ENCODE data around the gene NUDT22.

The NUDT22 gene

GRCh38 chr11:64258946-64259532, 33.0 kb downstream of the NUDT22 start:
- no peak for DNase-seq

- no peak for DNase-seq
These were observed 33.5 kb downstream of the NUDT22 start for GRCh38 chr11:64259533-64260067.

- DNase-seq: no peak
These were observed 34.2 kb downstream of the NUDT22 start for GRCh38 chr11:64260147-64260708.

DNA sequence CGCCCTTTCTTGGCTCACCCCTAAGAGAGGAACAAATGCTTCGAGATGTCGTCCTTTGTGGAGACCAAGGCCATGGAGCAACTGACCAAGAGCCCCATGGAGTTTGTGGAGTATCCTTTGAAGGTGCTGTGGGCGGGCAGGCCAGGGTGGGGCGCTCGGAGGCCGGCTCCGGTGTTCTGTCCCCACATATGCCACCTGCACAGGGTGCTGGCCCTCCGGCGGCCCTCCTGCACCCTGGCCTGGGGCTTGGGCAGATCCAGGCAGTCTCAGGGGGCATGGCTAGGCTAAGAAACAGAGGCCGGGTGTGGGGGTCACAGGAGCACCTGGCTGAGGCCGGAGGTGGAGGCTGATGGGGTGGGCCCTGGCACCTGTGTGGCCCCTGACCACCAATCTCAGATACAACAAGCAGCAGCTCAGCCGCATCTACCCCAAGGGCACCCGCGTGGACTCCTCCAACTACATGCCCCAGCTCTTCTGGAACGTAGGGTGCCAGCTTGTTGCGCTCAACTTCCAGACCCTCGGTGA, 35.5 kb downstream of the NUDT22 start:
- DNase-seq: no peak

DNA sequence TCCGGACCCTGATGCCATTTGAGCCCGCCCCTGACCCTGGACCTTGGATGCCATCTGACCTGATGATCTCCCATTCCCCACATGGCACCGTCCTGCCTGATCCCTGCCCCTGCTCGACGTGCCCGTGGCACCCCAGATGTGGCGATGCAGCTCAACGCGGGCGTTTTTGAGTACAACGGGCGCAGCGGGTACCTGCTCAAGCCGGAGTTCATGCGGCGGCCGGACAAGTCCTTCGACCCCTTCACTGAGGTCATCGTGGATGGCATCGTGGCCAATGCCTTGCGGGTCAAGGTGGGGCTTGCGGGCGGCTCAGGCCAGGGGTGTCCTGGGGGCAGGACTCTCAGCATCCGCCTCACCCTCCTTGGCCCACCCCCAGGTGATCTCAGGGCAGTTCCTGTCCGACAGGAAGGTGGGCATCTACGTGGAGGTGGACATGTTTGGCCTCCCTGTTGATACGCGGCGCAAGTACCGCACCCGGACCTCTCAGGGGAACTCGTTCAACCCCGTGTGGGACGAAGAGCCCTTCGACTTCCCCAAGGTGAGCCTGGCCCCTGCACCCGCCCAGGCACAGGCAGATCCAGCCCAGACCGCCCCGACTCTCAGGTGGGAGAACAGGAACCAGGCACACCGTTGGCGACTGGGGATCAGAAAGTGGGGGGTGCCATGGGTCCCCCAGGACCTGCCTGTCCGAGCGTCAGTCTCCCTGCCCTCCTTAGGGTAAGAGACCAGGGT, 36.4 kb downstream of the NUDT22 start:
- DNase-seq: no peak

DNA sequence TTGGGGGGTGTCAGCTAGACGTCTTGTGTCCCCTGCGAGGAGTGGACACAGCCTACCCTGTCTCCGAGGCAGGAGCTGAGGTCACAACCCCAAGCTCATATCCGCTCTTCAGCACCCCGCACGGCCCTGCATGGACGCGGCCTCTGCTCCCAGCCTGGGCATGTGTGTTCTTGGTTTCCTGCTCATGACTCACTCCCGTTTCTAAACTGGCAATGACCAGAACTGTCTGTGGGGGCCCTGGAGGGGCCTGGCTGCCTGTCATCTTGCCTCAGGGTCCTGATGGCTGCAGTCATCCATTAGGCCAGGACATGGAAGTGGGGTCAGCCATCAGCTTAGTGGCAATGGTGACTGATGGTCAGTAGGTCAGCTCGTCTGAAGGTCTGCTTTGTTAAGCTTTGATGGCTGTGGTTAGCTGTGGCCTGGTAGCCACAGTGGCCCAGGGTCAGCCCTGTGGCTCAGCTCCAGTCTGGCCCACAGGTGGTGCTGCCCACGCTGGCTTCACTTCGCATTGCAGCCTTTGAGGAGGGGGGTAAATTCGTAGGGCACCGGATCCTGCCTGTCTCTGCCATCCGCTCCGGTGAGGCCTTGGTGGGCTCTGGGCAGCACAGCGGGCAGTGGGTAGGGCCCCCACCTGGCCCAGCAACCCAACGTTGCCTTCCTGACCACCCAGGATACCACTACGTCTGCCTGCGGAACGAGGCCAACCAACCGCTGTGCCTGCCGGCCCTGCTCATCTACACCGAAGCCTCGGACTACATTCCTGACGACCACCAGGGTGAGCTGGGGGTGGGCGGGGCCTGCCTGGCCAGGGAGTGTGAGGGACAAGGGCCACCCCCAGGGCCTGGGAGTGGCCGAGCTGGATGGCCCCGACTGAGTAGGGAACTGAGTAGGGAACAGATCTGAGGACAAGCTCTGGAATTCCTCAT, 37.2 kb downstream of the NUDT22 start:
- DNase-seq: no peak

- no peak for DNase-seq
These were observed 37.9 kb downstream of the NUDT22 start for GRCh38 chr11:64263947-64264317.

DNA sequence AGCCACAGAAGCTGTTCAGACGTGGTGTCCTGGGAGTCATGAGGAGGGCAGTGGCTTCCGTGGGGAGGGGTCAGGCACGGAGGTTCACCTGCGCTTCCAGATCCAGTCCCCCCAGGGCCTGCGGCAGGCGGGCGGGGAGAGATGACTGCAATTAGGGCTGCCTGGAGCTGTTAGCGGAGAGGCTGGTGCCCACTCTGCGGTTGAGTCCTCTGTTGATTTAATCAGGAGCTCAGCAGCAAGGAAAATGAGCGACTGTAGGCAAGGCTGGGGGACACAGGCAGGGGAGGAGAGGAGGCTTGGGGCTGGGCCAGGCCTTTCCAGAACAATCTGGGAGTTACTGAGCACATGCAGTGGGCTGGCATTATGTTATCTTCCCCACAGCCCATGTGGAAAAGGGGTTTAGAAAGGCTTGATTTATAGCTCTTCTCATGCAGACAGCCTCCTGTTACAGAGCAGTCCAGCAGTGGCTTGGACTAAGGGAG, 38.3 kb downstream of the NUDT22 start:
- DNase-seq: no peak

DNA sequence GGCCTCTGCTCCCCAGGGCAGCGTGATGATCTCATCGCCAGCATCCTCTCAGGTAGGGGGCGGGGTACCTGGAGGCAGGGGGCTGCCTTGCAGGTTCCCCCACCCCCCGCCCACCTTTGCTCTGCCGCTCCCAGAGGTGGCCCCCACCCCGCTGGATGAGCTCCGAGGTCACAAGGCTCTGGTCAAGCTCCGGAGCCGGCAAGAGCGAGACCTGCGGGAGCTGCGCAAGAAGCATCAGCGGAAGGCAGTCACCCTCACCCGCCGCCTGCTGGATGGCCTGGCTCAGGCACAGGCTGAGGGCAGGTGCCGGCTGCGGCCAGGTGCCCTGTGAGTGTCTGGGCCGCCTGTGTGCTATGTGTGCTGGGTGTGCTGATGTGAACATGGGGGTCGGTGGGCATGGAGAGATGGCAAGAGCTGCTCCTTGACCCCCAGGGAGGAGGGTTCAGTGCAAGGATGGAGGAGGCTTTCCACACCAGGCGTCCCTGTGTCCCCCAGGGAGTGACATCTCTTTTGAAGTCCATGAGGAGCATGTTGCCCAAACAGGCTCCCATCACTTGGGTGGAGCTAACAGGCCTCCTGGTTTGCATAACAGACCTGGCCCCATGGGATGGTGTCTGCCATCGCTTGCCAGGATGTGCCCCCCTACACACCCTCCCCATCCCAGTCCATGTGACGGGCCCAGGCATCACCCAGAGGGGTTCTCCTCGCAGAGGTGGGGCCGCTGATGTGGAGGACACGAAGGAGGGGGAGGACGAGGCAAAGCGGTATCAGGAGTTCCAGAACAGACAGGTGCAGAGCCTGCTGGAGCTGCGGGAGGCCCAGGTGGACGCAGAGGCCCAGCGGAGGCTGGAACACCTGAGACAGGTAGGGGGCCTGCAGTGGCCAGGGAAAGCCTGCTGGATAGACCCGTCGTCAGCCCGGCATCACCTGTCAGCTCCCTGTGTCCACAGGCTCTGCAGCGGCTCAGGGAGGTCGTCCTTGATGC, 39.4 kb downstream of the NUDT22 start:
- no peak for DNase-seq

DNA sequence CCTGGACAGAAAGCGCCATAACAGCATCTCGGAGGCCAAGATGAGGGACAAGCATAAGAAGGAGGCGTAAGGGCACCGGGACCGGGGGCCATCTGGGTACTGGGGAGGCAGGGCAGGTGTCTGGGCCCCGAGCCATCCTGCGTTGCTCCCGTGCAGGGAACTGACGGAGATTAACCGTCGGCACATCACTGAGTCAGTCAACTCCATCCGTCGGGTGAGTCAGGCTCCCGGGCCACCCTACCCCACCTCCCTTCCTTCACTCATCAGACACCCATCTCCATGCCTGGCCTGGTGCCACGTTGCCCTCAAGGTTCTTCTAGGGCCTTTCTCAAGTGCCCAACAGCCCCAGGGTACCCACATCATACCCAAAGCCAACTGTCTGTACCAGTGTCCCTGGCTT, 40.3 kb downstream of the NUDT22 start:
- no peak for DNase-seq

GRCh38 chr11:64267207-64267945, 41.3 kb downstream of the NUDT22 start:
- DNase-seq: no peak

GRCh38 chr11:64268025-64268892, 42.2 kb downstream of the NUDT22 start:
- no peak for DNase-seq

DNA sequence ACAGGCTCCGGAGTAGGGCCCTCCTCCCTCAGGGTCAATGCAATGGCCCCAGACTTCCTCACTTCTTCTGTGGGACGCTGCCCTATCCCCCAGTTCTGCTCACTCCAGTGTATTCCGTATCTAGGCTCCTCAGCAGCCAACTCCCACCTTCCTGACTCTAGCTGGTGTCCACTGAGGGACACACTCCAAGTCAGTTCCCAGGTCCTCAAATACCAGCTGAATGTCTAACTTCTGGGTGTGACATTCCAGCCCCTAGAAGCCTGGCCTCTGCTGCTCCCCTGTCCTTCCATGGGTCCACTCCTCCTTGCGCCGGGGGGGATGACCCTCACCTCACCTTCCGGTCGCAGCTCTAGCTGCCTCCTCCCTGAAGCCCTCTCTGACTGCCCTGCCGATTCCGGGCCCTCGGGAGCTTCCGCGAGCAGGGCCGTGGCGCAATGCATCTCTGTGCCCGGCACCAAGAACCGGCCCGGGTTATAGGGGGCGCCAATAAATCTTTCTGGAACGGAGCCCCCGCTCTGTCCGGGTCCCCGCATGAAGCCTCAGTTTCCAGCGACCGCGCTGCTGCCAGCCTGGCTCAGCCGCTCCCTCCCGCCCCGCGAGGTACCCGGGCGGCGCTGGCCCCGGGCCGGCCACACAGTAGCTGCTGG, 42.9 kb downstream of the NUDT22 start:
- no peak for DNase-seq

DNA sequence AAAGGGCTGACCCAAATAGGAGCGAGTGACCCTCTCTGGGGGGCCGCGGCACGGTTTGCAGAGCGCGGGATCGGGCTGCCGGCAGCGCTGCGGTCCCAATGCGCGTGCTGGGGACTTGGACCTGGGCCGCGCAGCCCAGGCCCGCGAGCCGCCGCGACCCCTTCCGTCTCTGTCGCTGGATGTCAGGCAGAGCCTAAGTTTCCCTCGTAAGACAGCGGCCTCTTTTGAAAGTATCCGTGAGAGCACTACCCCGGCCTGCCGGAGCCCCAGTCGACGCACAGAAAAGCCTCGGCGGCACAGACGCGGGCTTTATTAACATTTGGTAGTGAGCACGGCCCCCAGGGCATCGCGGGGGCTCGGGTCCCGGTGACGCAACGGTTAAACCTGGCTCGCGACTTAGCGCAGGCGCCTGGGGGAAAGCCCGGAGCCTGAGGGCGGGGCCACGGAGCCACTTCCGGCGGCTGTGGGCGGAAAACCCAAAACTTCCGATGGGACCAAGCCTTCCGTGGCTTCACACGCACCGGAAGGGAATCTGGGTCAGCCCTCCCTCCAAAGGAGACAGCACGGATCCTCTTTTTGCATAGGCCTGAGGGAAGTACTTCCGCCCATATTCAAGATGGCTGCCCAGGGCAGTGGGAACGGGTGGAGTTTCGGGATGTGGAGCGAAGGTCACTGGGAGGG, 43.6 kb downstream of the NUDT22 start:
- DNase-seq: peak; percentile 97

GRCh38 chr11:64275031-64275800, 49.1 kb downstream of the NUDT22 start:
- DNase-seq: no peak

GRCh38 chr11:64275841-64276240, 49.8 kb downstream of the NUDT22 start:
- no peak for DNase-seq

DNA sequence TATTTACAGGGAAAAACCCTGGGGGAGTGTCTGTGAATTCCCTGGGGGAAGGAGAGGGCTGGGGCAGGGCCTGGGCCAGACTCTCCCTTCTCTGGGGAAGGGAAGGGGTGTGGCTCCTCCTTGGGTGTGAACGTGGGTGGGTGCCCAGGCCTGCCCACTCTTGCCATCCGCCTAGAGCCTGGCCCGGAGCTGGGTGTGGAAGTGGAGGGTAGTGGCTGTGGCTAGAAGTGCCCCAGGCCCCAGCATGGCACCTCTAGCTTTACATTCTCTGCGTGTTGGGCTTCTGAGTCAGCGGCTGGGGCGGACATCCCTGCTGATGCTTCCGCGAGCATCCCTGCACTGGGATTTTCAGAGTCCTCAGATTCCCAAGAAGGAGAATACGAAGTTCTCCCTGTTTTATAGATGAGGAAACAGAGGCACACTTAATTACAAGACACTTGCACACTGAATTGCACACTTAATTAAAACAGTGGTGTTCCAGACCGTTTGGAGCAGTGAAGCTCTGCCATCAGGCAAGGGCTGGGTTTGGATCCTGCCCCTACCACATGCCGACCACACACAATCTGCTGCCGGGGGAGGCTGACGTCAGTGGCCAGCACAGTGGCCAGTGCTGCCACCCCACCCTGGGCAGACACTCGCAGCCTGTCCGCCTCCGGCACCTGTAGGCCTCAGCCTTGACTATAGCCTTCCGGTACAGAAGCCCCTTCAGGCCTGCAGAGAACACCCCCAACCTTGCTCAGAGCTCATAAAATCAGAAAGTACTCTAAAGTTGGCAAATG, 50.8 kb downstream of the NUDT22 start:
- DNase-seq: no peak

Data from GOT3 (cell line).